Measurements from ENCODE around the gene ADCY4.
"Not testable (repeated sequence)": the region's sequence is repeated elsewhere in the genome, so short reads cannot be mapped to it uniquely, and the experiment has no call there.

Gene ADCY4

GRCh38 chr14:24334431-24335291 is at the start of gene ADCY4:
ADCY4 (minus strand) TSS chr14:24335071; CDS start chr14:24334652, 419 bp downstream.
- no peak for DNase-seq (ENCODE audit: low spot score)

GRCh38 chr14:24384169-24384568 is 49.3 kb upstream of the ADCY4 start:
- DNase-seq (ENCODE audit: low spot score), result no peak

- no peak for DNase-seq (ENCODE audit: low spot score)
These were observed 47.1 kb upstream of the ADCY4 start for GRCh38 chr14:24382064-24382371.

- DNase-seq (ENCODE audit: low spot score), result no peak
These were observed 46.6 kb upstream of the ADCY4 start for GRCh38 chr14:24381363-24382063.

- no peak for DNase-seq (ENCODE audit: low spot score)
These were observed 45.2 kb upstream of the ADCY4 start for GRCh38 chr14:24379907-24380730.

GRCh38 chr14:24378981-24379906 is 44.4 kb upstream of the ADCY4 start:
- no peak for DNase-seq (ENCODE audit: low spot score)

GRCh38 chr14:24378327-24378726 is 43.5 kb upstream of the ADCY4 start:
- DNase-seq (ENCODE audit: low spot score), result no peak

- DNase-seq (ENCODE audit: low spot score), result no peak
These were observed 42.8 kb upstream of the ADCY4 start for GRCh38 chr14:24377657-24378056.

GRCh38 chr14:24377126-24377525 is 42.3 kb upstream of the ADCY4 start:
- no peak for DNase-seq (ENCODE audit: low spot score)

- DNase-seq (ENCODE audit: low spot score), result no peak
These were observed 41.7 kb upstream of the ADCY4 start for GRCh38 chr14:24376448-24377070.

- DNase-seq (ENCODE audit: low spot score), result no peak
These were observed 38.0 kb upstream of the ADCY4 start for GRCh38 chr14:24372701-24373416.

GRCh38 chr14:24371605-24372004 is 36.7 kb upstream of the ADCY4 start:
- not testable (repeated sequence) for DNase-seq (ENCODE audit: low spot score)

- no peak for DNase-seq (ENCODE audit: low spot score)
These were observed 35.9 kb upstream of the ADCY4 start for GRCh38 chr14:24370748-24371147.

- DNase-seq (ENCODE audit: low spot score), result no peak
These were observed 35.2 kb upstream of the ADCY4 start for GRCh38 chr14:24369907-24370687.

- DNase-seq (ENCODE audit: low spot score), result no peak
These were observed 34.6 kb upstream of the ADCY4 start for GRCh38 chr14:24369463-24369862.

GRCh38 chr14:24368562-24369252 is 33.8 kb upstream of the ADCY4 start:
- no peak for DNase-seq (ENCODE audit: low spot score)

GRCh38 chr14:24368212-24368561 is 33.3 kb upstream of the ADCY4 start:
- no peak for DNase-seq (ENCODE audit: low spot score)

GRCh38 chr14:24367514-24368211 is 32.8 kb upstream of the ADCY4 start, which contains the start of gene NFATC4:
NFATC4 (plus strand) TSS chr14:24368184; CDS start chr14:24368341, 157 bp downstream.
- peak; percentile 80 for DNase-seq (ENCODE audit: low spot score)

All from HuH-7 (cell line).